ENCODE results near the gene PSPH. TPM values are rescaled to one million over a fixed set of nuclear protein-coding genes. Genes with fewer than 3 reads are reported as not detected.
A peak's percentile ranks its signal among the peaks of the same experiment; 100 is the strongest.

The PSPH gene
- total RNA-seq, 2 donors from 2014 or later, result 7.7 to 21.1 TPM

- Mint-ChIP-seq H3K9me3 (no peaks in the 10 kb centered on the region), H3K36me3 (peaks cover 0 to 11% of the 10 kb centered on the region in 2 donors), H3K27ac (no peak overlapping the region)
- DNase-seq (ENCODE audit: low spot score in 2 of 2) (no peak), ATAC-seq (no peak)
These were observed 75.1 kb downstream of the PSPH start for GRCh38 chr7:55975988-55976633.

GRCh38 chr7:55973747-55974250 lies 77.4 kb downstream of the PSPH start:
- no peak for DNase-seq (ENCODE audit: low spot score in 2 of 2)
- Mint-ChIP-seq H3K27ac (peak overlapping the region in 1 of 2 donors; percentile 26), H3K36me3 (peaks cover 0 to 10% of the 10 kb centered on the region in 2 donors), H3K9me3 (no peaks in the 10 kb centered on the region)
- ATAC-seq, result no peak

GRCh38 chr7:55970978-55971377 lies 80.3 kb downstream of the PSPH start:
- H3K9me3 Mint-ChIP-seq, result no peaks in the 10 kb centered on the region
- no peak for ATAC-seq
- H3K27ac Mint-ChIP-seq, result peak overlapping the region; percentile 17 to 68
- no peak for DNase-seq (ENCODE audit: low spot score in 2 of 2)
- H3K36me3 Mint-ChIP-seq, result peaks cover 0 to 10% of the 10 kb centered on the region in 2 donors

DNA sequence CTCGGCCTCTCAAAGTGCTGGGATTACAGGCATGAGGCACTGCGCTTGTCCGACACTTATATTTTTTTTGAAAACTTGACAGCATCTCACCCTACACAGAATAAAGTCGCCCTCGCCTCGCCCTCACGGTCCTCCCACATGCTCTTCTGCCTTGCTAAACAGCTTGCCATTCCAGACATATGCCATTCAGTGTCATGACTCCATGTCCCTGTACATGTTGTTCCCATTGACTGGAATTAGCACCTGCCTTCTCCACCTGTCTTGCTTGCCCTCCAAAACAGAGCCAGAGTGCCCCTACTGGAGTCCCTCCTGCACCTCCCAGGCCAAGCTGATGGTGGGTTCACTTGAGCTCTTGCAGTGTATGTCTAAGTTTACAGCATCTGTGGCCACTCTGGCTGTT lies 80.7 kb downstream of the PSPH start:
- peak overlapping the region; percentile 17 to 68 for H3K27ac Mint-ChIP-seq
- no peaks in the 10 kb centered on the region for H3K9me3 Mint-ChIP-seq
- DNase-seq (ENCODE audit: low spot score in 2 of 2) (no peak), ATAC-seq (no peak)
- H3K36me3 Mint-ChIP-seq, result peaks cover 0 to 10% of the 10 kb centered on the region in 2 donors

DNA sequence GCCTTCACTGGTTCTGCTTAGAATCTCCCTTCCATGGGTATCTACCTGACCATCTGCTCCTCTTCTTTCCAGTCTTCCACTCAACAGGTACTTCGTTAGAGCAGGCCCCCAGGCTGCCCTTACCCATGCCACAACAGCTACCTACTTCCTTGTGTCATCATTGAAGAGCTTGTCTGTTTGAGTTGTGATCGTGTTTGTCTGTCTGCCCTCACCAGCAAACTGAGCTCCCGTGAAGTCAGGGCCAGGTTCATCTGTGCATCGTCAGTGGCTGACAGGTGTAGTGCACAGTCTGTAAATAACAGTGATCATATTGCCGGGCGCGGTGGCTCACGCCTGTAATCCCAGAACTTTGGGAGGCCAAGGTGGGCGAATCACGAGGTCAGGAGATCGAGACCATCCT lies 81.9 kb downstream of the PSPH start:
- DNase-seq (ENCODE audit: low spot score in 2 of 2), result no peak

GRCh38 chr7:55966851-55967250 lies 84.4 kb downstream of the PSPH start:
- no peaks in the 10 kb centered on the region for H3K9me3 Mint-ChIP-seq
- no peak overlapping the region for H3K27ac Mint-ChIP-seq
- no peak for ATAC-seq
- H3K36me3 Mint-ChIP-seq, result peaks cover 0 to 10% of the 10 kb centered on the region in 2 donors
- no peak for DNase-seq (ENCODE audit: low spot score in 2 of 2)

More for the DNA sequence above, 81.9 kb downstream of the PSPH start:
- no peak for ATAC-seq
- peaks cover 0 to 10% of the 10 kb centered on the region in 2 donors for H3K36me3 Mint-ChIP-seq
- H3K9me3 Mint-ChIP-seq, result no peaks in the 10 kb centered on the region
- H3K27ac Mint-ChIP-seq, result peak overlapping the region; percentile 38 to 48

GRCh38 chr7:55965805-55966421 lies 85.3 kb downstream of the PSPH start:
- peak overlapping the region in 1 of 2 donors; percentile 29 for H3K27ac Mint-ChIP-seq
- no peak for DNase-seq (ENCODE audit: low spot score in 2 of 2)
- H3K36me3 Mint-ChIP-seq, result peaks cover 0 to 10% of the 10 kb centered on the region in 2 donors
- ATAC-seq, result no peak
- H3K9me3 Mint-ChIP-seq, result no peaks in the 10 kb centered on the region

- DNase-seq (ENCODE audit: low spot score in 2 of 2), result no peak
- ATAC-seq, result no peak
- H3K27ac Mint-ChIP-seq, result peak overlapping the region; percentile 55 to 91
- peaks cover 0 to 2% of the 10 kb centered on the region in 2 donors for H3K36me3 Mint-ChIP-seq
- no peaks in the 10 kb centered on the region for H3K9me3 Mint-ChIP-seq
These were observed 86.2 kb downstream of the PSPH start for GRCh38 chr7:55965100-55965470.

GRCh38 chr7:55964261-55965099 lies 86.8 kb downstream of the PSPH start, which contains the start of gene NIPSNAP2:
Gene NIPSNAP2 (plus strand): TSS chr7:55964585. CDS start chr7:55964610, 25 bp downstream.
- ATAC-seq (peak; percentile 84 to 90), DNase-seq (ENCODE audit: low spot score in 2 of 2) (peak; percentile 78 to 83)
- Mint-ChIP-seq H3K27ac (peak within 1 kb of the TSS; percentile 55 to 91), H3K9me3 (no peaks in the 10 kb centered on the region), H3K36me3 (no peaks in the 10 kb centered on the region)

GRCh38 chr7:55963584-55964168 lies 87.6 kb downstream of the PSPH start:
- Mint-ChIP-seq H3K27ac (peak overlapping the region in 1 of 2 donors; percentile 88), H3K9me3 (no peaks in the 10 kb centered on the region), H3K36me3 (peaks cover 0 to 2% of the 10 kb centered on the region in 2 donors)
- DNase-seq (ENCODE audit: low spot score in 2 of 2) (no peak), ATAC-seq (no peak)

GRCh38 chr7:55962014-55962413 lies 89.2 kb downstream of the PSPH start:
- H3K36me3 Mint-ChIP-seq, result peaks cover 0 to 14% of the 10 kb centered on the region in 2 donors
- DNase-seq (ENCODE audit: low spot score in 2 of 2) (no peak), ATAC-seq (no peak)
- H3K9me3 Mint-ChIP-seq, result no peaks in the 10 kb centered on the region
- no peak overlapping the region for H3K27ac Mint-ChIP-seq

Other genes starting within 250 kb of the PSPH start
- gene SEPTIN14, start 188.7 kb downstream of the PSPH start, total RNA-seq, result not detected
- 1 to 10 TPM; 2.9 to 4.3 TPM for gene ZNF713, start 164.0 kb downstream of the PSPH start, total RNA-seq
- gene MRPS17, start 99.6 kb downstream of the PSPH start, total RNA-seq, result 10 to 100 TPM; 18.8 to 25.1 TPM
- gene NIPSNAP2, start 86.9 kb downstream of the PSPH start, total RNA-seq, result 10 to 100 TPM; 51.2 to 56.6 TPM
- gene CCT6A, start 321 bp upstream of the PSPH start, total RNA-seq, result 100 to 1,000 TPM; 173 to 236 TPM
- gene SUMF2, start 12.8 kb upstream of the PSPH start, total RNA-seq, result 100 to 1,000 TPM; 106 to 107 TPM
- 1 to 10 TPM; 4.1 to 9.4 TPM for gene PHKG1, start 41.5 kb upstream of the PSPH start, total RNA-seq
- gene CHCHD2, start 55.0 kb upstream of the PSPH start, total RNA-seq, result 100 to 1,000 TPM; 658 to 742 TPM
- gene NUPR2, start 65.0 kb upstream of the PSPH start, total RNA-seq, result under 1 TPM in 1 of 2 donors, not detected in 1; 0.60 TPM

Measured in activated naive CD4-positive, alpha-beta T cell treated with anti-CD3 and anti-CD28 coated beads, Interleukin-2, amount 50 U/mL, for 72 hours (primary cell).